ENCODE data around the gene IMMP2L.

IMMP2L gene

GRCh38 chr7:110894111-110894510, 668.2 kb downstream of the IMMP2L start:
- TF ChIP-seq, protein P1, sequence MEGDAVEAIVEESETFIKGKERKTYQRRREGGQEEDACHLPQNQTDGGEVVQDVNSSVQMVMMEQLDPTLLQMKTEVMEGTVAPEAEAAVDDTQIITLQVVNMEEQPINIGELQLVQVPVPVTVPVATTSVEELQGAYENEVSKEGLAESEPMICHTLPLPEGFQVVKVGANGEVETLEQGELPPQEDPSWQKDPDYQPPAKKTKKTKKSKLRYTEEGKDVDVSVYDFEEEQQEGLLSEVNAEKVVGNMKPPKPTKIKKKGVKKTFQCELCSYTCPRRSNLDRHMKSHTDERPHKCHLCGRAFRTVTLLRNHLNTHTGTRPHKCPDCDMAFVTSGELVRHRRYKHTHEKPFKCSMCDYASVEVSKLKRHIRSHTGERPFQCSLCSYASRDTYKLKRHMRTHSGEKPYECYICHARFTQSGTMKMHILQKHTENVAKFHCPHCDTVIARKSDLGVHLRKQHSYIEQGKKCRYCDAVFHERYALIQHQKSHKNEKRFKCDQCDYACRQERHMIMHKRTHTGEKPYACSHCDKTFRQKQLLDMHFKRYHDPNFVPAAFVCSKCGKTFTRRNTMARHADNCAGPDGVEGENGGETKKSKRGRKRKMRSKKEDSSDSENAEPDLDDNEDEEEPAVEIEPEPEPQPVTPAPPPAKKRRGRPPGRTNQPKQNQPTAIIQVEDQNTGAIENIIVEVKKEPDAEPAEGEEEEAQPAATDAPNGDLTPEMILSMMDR (IDR thresholded peaks at IDR 0.05; ENCODE audit: low read depth, low read length): no peak
- no peak overlapping the region for H3K4me3 ChIP-seq (ENCODE audit: low read depth, low read length)
- DNase-seq (ENCODE audit: low read depth, low spot score): no peak
- in situ Hi-C loops (cut with HindIII; ENCODE audit: low sequenced_read_pairs): no loop called here

DNA sequence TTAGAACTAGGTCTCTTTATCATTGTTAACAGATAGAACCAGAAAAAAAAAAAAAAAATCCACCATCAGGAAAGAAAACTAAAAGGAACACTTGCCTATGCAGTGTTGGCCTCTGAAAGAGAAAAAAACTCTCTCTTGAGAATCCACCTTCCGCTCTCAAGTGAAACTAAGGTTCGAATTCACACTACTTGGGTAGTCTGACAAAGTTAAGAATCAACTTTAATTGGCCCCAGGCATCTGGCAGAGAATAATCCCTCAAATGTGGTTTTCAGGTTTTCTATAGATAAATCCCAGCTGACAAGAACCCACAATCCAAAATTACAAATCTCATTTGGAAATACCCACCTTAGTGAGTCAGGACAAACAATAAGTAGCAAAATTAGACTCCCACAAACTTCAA, 671.1 kb downstream of the IMMP2L start:
- in situ Hi-C loops (cut with HindIII; ENCODE audit: low sequenced_read_pairs): no loop called here
- H3K4me3 ChIP-seq (ENCODE audit: low read depth, low read length): no peak overlapping the region
- TF ChIP-seq, protein P1 (IDR thresholded peaks at IDR 0.05; ENCODE audit: low read depth, low read length): no peak
- DNase-seq (ENCODE audit: low read depth, low spot score): no peak

DNA sequence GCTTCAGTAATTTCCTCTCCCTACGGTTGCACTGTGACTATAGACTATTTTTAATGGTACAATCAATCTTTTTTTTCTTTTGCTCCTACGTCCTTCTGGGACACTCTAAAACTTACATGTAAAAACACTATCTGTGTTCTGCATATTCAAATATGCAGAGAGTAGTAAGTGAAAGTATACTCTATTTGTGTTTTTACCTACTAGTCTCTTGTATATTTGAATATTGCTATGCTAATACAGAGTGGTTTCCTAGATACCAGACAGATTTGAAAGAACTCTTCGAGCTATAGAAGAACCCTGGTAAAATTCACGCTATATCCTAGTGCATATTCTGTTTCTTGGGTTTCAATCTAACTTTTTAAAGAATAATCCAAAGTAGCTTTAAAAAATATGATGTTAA, 672.2 kb downstream of the IMMP2L start:
- in situ Hi-C loops (cut with HindIII; ENCODE audit: low sequenced_read_pairs): no loop called here

GRCh38 chr7:110889335-110889734, 673.0 kb downstream of the IMMP2L start:
- in situ Hi-C loops (cut with HindIII; ENCODE audit: low sequenced_read_pairs): no loop called here
- H3K4me3 ChIP-seq (ENCODE audit: low read depth, low read length): no peak overlapping the region
- DNase-seq (ENCODE audit: low read depth, low spot score): no peak
- TF ChIP-seq, protein P1 (IDR thresholded peaks at IDR 0.05; ENCODE audit: low read depth, low read length): no peak

More for the DNA sequence above, 672.2 kb downstream of the IMMP2L start:
- no peak overlapping the region for H3K4me3 ChIP-seq (ENCODE audit: low read depth, low read length)
- TF ChIP-seq, protein P1 (IDR thresholded peaks at IDR 0.05; ENCODE audit: low read depth, low read length): no peak
- DNase-seq (ENCODE audit: low read depth, low spot score): no peak

- no peak for DNase-seq (ENCODE audit: low read depth, low spot score)
- H3K4me3 ChIP-seq (ENCODE audit: low read depth, low read length): no peak overlapping the region
- TF ChIP-seq, protein P1 (IDR thresholded peaks at IDR 0.05; ENCODE audit: low read depth, low read length): no peak
- in situ Hi-C loops (cut with HindIII; ENCODE audit: low sequenced_read_pairs): no loop called here
These were observed 673.7 kb downstream of the IMMP2L start for GRCh38 chr7:110888641-110889040.

DNA sequence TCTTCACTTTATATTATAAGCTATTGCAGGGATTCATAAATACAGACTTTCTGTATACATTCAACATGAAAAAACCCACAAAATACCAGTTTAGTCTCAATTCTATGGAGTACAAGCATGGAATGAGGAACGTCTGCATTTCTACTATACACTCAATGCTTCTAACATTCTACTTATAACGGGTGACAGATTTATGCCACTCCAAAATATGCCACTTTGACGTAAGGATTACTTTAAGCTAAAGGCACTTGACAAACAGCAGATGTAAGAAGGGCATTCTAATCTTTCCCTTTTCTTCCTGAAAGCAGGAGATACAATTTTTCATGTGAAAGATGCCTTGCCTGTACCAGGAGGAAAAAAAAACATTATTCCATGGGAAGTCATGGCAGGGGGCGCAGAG, 676.8 kb downstream of the IMMP2L start:
- DNase-seq (ENCODE audit: low read depth, low spot score): no peak
- in situ Hi-C loops (cut with HindIII; ENCODE audit: low sequenced_read_pairs): no loop called here
- no peak overlapping the region for H3K4me3 ChIP-seq (ENCODE audit: low read depth, low read length)
- TF ChIP-seq, protein P1 (IDR thresholded peaks at IDR 0.05; ENCODE audit: low read depth, low read length): no peak

DNA sequence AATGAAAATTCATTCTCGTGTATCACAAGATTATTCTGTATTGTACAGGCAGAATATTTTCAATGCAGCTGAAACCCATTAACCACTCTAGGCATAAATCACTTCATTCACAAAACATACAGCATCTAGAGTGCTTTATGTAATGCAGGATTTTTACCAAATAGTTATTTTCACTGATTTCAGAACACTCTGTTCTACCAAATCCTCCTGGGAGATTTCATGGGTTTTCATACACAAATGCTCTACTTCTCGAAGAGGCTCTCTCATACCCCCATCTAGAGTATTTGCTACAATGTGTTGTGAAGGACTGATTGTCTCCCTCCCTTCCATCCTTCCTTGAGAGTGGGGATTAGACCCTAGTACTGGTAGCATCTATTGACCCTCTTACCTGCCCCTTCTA, 680.6 kb downstream of the IMMP2L start:
- in situ Hi-C loops (cut with HindIII; ENCODE audit: low sequenced_read_pairs): no loop called here
- TF ChIP-seq, protein P1 (IDR thresholded peaks at IDR 0.05; ENCODE audit: low read depth, low read length): no peak
- no peak overlapping the region for H3K4me3 ChIP-seq (ENCODE audit: low read depth, low read length)
- DNase-seq (ENCODE audit: low read depth, low spot score): no peak
